Gastrocnemius medialis (tissue), 4 donors: ENCODE data around the gene RNF114. TPM values are rescaled to one million over a fixed set of nuclear protein-coding genes. Genes with fewer than 3 reads are reported as not detected.
"Not testable (repeated sequence)": the region's sequence is repeated elsewhere in the genome, so short reads cannot be mapped to it uniquely, and the experiment has no call there.

Experiments used
- ATAC-seq, 2 donors: fragments of 150-250 bp; one replicate each; pipeline ENCODE4 v1.9.1; 2016
- DNase-seq, 2 donors: peaks; one replicate each; pipeline ENCODE4 v3.0.0-alpha.2; 2019
- H3K27ac ChIP-seq, 4 donors: fragments of 200-600 bp; sonication (generic); 1 replicate in 1 of 4; 2 replicates in 3 of 4; pipeline ENCODE4 v1.5.1; 2016 to 2018; ENCODE audit warnings: mild to moderate bottlenecking in 2 of 4, moderate library complexity in 1 of 4
- H3K27me3 ChIP-seq, 3 donors: fragments of 200-600 bp; sonication (generic) in 2 of 3; 1 replicate in 1 of 3; 2 replicates in 2 of 3; pipeline versions ENCODE4 v1.5.1 to v1.6.0; 2016 to 2019; ENCODE audit warnings: mild to moderate bottlenecking in 1 of 3, moderate library complexity in 1 of 3
- H3K36me3 ChIP-seq, 2 donors: fragments of 200-600 bp; sonication (generic) in 1 of 2; one replicate each; pipeline ENCODE4 v1.5.1; 2017 to 2018
- H3K4me1 ChIP-seq, 2 donors: fragments of 200-600 bp; sonication (generic) in 1 of 2; one replicate each; pipeline ENCODE4 v1.5.1; 2016 to 2017; ENCODE audit warnings: mild to moderate bottlenecking in 2 of 2
- H3K4me3 ChIP-seq, 4 donors: fragments of 200-600 bp; sonication (generic) in 3 of 4; 1 replicate in 1 of 4; 2 replicates in 3 of 4; pipeline ENCODE4 v1.5.1; 2016 to 2019; ENCODE audit warnings: mild to moderate bottlenecking in 2 of 4
- H3K9me3 ChIP-seq, 3 donors: fragments of 200-600 bp; sonication (generic) in 2 of 3; 1 replicate in 1 of 3; 2 replicates in 2 of 3; pipeline ENCODE4 v1.5.1; 2016 to 2019
- CTCF ChIP-seq, 5 experiments: fragments of 450-650 bp in 3 of 5; fragments of 200-600 bp in 2 of 5; sonication (generic) in 2 of 5; IDR thresholded peaks in 4 of 5; conservative IDR thresholded peaks in 1 of 5; 1 replicate in 4 of 5; 2 replicates in 1 of 5; pipeline ENCODE4 v1.5.1; 2016 to 2019; ENCODE audit warnings: antibody characterized with exemption in 5 of 5, mild to moderate bottlenecking in 3 of 5, moderate library complexity in 3 of 5
- POLR2A ChIP-seq, 2 donors: fragments of 450-650 bp; IDR thresholded peaks; one replicate each; pipeline ENCODE4 v1.6.1; 2017; ENCODE audit warnings: antibody characterized with exemption in 2 of 2, mild to moderate bottlenecking in 2 of 2, moderate library complexity in 2 of 2
- in situ Hi-C, 4 donors: fragments of 200-750 bp; cut with MboI; loops; one replicate each; pipeline versions ENCODE4 v1.15.0 to v1.8.0; 2017; ENCODE audit warnings: low sequenced_read_pairs in 4 of 4
- intact Hi-C: fragments of 100-400 bp; cut with DNase I; formaldehyde crosslinking; loops from one replicate; pipeline ENCODE4 v1.15.1; 2023; ENCODE audit warnings: low total_unique reads
- total RNA-seq, 4 donors: library from RNA; depleted of rRNA; stranded (reverse); fragments of >200 nt; gene quantifications; one replicate each; pipeline versions ENCODE4 v1.1.0 to v1.2.3, GENCODE V29; 2016

Gene RNF114
- total RNA-seq, 4 donors from 2014 or later: 133 to 216 (median 172) TPM

- TF ChIP-seq CTCF (IDR thresholded peaks at IDR 0.05 in 4 of 5, conservative IDR thresholded peaks at IDR 0.05 in 1 of 5) (no peak), POLR2A (IDR thresholded peaks at IDR 0.05) (no peak)
- H3K4me1 ChIP-seq: peaks cover 2 to 12% of the 10 kb centered on the region in 2 donors
- H3K36me3 ChIP-seq: no peaks in the 10 kb centered on the region
- peak; percentile 35 to 59 for ATAC-seq
- H3K4me3 ChIP-seq: no peak overlapping the region
- intact Hi-C loops (no loop called here), in situ Hi-C loops (loop anchor here in 1 of 4 donors (10.0 kb wide), 1 partner anchor 61 kb away; no protein-coding TSS in a partner anchor)
- no peaks in the 10 kb centered on the region for H3K9me3 ChIP-seq
- DNase-seq: peak in 1 of 2 donors; percentile 42
- H3K27ac ChIP-seq: peak overlapping the region in 2 of 4 donors; percentile 11 to 39
- H3K27me3 ChIP-seq: no peaks in the 10 kb centered on the region
Observed at GRCh38 chr20:49993301-49993751, 57.1 kb downstream of the RNF114 start.

GRCh38 chr20:49995586-49995985 lies 59.4 kb downstream of the RNF114 start:
- ATAC-seq: no peak
- no peak for DNase-seq
- Histone ChIP-seq H3K27ac (no peak overlapping the region), H3K27me3 (no peaks in the 10 kb centered on the region), H3K4me3 (no peak overlapping the region), H3K36me3 (no peaks in the 10 kb centered on the region), H3K9me3 (no peaks in the 10 kb centered on the region), H3K4me1 (peaks cover 0 to 3% of the 10 kb centered on the region in 2 donors)
- intact Hi-C loops (no loop called here), in situ Hi-C loops (loop anchor here in 1 of 4 donors (10.0 kb wide), 1 partner anchor 59 kb away; no protein-coding TSS in a partner anchor)
- TF ChIP-seq CTCF (IDR thresholded peaks at IDR 0.05 in 4 of 5, conservative IDR thresholded peaks at IDR 0.05 in 1 of 5) (no peak), POLR2A (IDR thresholded peaks at IDR 0.05) (no peak)

GRCh38 chr20:49998478-49999188 lies 62.4 kb downstream of the RNF114 start:
- H3K36me3 ChIP-seq, H3K4me3 ChIP-seq, intact Hi-C loops, DNase-seq, H3K4me1 ChIP-seq, H3K27ac ChIP-seq, ATAC-seq, H3K9me3 ChIP-seq, H3K27me3 ChIP-seq: not testable (repeated sequence)
- in situ Hi-C loops: loop anchor here in 1 of 4 donors (10.0 kb wide), 1 partner anchor 56 kb away; no protein-coding TSS in a partner anchor

GRCh38 chr20:49999329-49999728 lies 63.1 kb downstream of the RNF114 start:
- H3K36me3 ChIP-seq: no peaks in the 10 kb centered on the region
- in situ Hi-C loops (loop anchor here in 1 of 4 donors (10.0 kb wide), 1 partner anchor 55 kb away; no protein-coding TSS in a partner anchor), intact Hi-C loops (no loop called here)
- no peaks in the 10 kb centered on the region for H3K27me3 ChIP-seq
- DNase-seq (no peak), ATAC-seq (no peak)
- peaks cover 7 to 8% of the 10 kb centered on the region in 2 donors for H3K4me1 ChIP-seq
- no peak for TF ChIP-seq CTCF (IDR thresholded peaks at IDR 0.05 in 4 of 5, conservative IDR thresholded peaks at IDR 0.05 in 1 of 5)
- no peak overlapping the region for H3K4me3 ChIP-seq
- H3K9me3 ChIP-seq: no peaks in the 10 kb centered on the region
- no peak overlapping the region for H3K27ac ChIP-seq

- H3K27me3 ChIP-seq, DNase-seq, H3K4me3 ChIP-seq, ATAC-seq, H3K9me3 ChIP-seq, H3K36me3 ChIP-seq, H3K27ac ChIP-seq, intact Hi-C loops, in situ Hi-C loops: not testable (repeated sequence)
- peaks cover 7 to 12% of the 10 kb centered on the region in 2 donors for H3K4me1 ChIP-seq
Observed at GRCh38 chr20:50000548-50001222, 64.5 kb downstream of the RNF114 start.
